Calu3 (cell line): ENCODE measurements around the gene GNA15. TPM values are rescaled to one million over a fixed set of nuclear protein-coding genes. Genes with fewer than 3 reads are reported as not detected.

ENCODE experiments used
- BruUV-seq: library from RNA; stranded (reverse); fragments of 400-500 nt; replicated peaks from 2 replicates; lab custom pipeline; 2021; lab: Mats Ljungman, UMichigan
- CTCF ChIA-PET: fragments of 300-600 bp; sonication (Branson Sonifier 250); formaldehyde crosslinking; loops from one replicate; lab custom pipeline; 2022; ENCODE audit warnings: antibody characterized with exemption; lab: Charles Lee
- DNase-seq: peaks from one replicate; pipeline ENCODE4 v3.0.0; 2022
- H3K27ac Mint-ChIP-seq: one replicate; pipeline ENCODE4 v1.8.0; 2022; ENCODE audit warnings: mixed read lengths; ENCODE audit not compliant: unreplicated experiment
- H3K27me3 Mint-ChIP-seq: one replicate; pipeline ENCODE4 v1.8.0; 2022; ENCODE audit warnings: mixed read lengths; ENCODE audit not compliant: unreplicated experiment
- H3K36me3 Mint-ChIP-seq: one replicate; pipeline ENCODE4 v1.8.0; 2022; ENCODE audit warnings: mild to moderate bottlenecking, moderate library complexity, mixed read lengths; ENCODE audit not compliant: insufficient read depth, unreplicated experiment
- H3K4me1 Mint-ChIP-seq: one replicate; pipeline ENCODE4 v1.8.0; 2022; ENCODE audit warnings: mild to moderate bottlenecking, low read depth, mixed read lengths; ENCODE audit not compliant: unreplicated experiment
- H3K4me3 Mint-ChIP-seq: one replicate; pipeline ENCODE4 v1.8.0; 2022; ENCODE audit warnings: mild to moderate bottlenecking, low read depth, moderate library complexity, mixed read lengths; ENCODE audit not compliant: unreplicated experiment
- H3K9me3 Mint-ChIP-seq: one replicate; pipeline ENCODE4 v1.8.0; 2022; ENCODE audit warnings: low read depth, mixed read lengths; ENCODE audit not compliant: unreplicated experiment
- CTCF ChIP-seq: fragments of 200-600 bp; IDR thresholded peaks from one replicate; pipeline ENCODE4 v1.8.0; 2022; ENCODE audit warnings: antibody characterized with exemption; ENCODE audit not compliant: unreplicated experiment
- intact Hi-C: fragments of 100-400 bp; cut with micrococcal nuclease; formaldehyde crosslinking; loops from one replicate; pipeline ENCODE4 v1.10.0; 2022; ENCODE audit not compliant: unreplicated experiment
- total RNA-seq: library from RNA; stranded (reverse); gene quantifications from 2 replicates; pipeline ENCODE4 v1.2.3, GENCODE V29; 2022

GNA15 gene
- total RNA-seq, 1 experiment from 2014 or later = 6.5 TPM

- TF ChIP-seq CTCF = no peak
- BruUV-seq = no TSS peak
- Mint-ChIP-seq H3K27ac (no peak overlapping the region), H3K27me3 (no peaks in the 10 kb centered on the region), H3K36me3 (no peaks in the 10 kb centered on the region), H3K9me3 (no peaks in the 10 kb centered on the region), H3K4me1 (no peaks in the 10 kb centered on the region), H3K4me3 (no peak overlapping the region)
- intact Hi-C loops = no loop called here
- DNase-seq = no peak
- CTCF ChIA-PET = no interaction called here
Measured at GRCh38 chr19:3122512-3122870, 13.3 kb upstream of the GNA15 start.

GRCh38 chr19:3123088-3123721 is 12.6 kb upstream of the GNA15 start:
- TSS peak; percentile 42 for BruUV-seq
- intact Hi-C loops = no loop called here
- CTCF ChIA-PET = no interaction called here
- H3K4me1 Mint-ChIP-seq = no peaks in the 10 kb centered on the region
- H3K27me3 Mint-ChIP-seq = no peaks in the 10 kb centered on the region
- no peak for TF ChIP-seq CTCF
- H3K9me3 Mint-ChIP-seq = no peaks in the 10 kb centered on the region
- H3K4me3 Mint-ChIP-seq = no peak overlapping the region
- no peak overlapping the region for H3K27ac Mint-ChIP-seq
- DNase-seq = no peak
- H3K36me3 Mint-ChIP-seq = no peaks in the 10 kb centered on the region

GRCh38 chr19:3123956-3124355 is 11.9 kb upstream of the GNA15 start:
- no peaks in the 10 kb centered on the region for H3K36me3 Mint-ChIP-seq
- no TSS peak for BruUV-seq
- CTCF ChIA-PET = interaction anchor here (0.7 kb wide), 1 partner anchor 16 kb away, joined by 4 read pairs; no protein-coding TSS in a partner anchor

GRCh38 chr19:3124630-3125029 is 11.2 kb upstream of the GNA15 start:
- H3K27ac Mint-ChIP-seq = no peak overlapping the region
- no peak overlapping the region for H3K4me3 Mint-ChIP-seq
- H3K9me3 Mint-ChIP-seq = no peaks in the 10 kb centered on the region
- H3K4me1 Mint-ChIP-seq = no peaks in the 10 kb centered on the region
- TF ChIP-seq CTCF = no peak
- CTCF ChIA-PET = interaction anchor here (0.7 kb wide), 1 partner anchor 16 kb away, joined by 4 read pairs; no protein-coding TSS in a partner anchor
- intact Hi-C loops = no loop called here
- no peak for DNase-seq
- no peaks in the 10 kb centered on the region for H3K27me3 Mint-ChIP-seq
- no peaks in the 10 kb centered on the region for H3K36me3 Mint-ChIP-seq
- no TSS peak for BruUV-seq

More at GRCh38 chr19:3123956-3124355, 11.9 kb upstream of the GNA15 start:
- no peak overlapping the region for H3K4me3 Mint-ChIP-seq
- intact Hi-C loops = no loop called here
- no peak overlapping the region for H3K27ac Mint-ChIP-seq
- no peak for DNase-seq
- H3K4me1 Mint-ChIP-seq = no peaks in the 10 kb centered on the region
- no peaks in the 10 kb centered on the region for H3K27me3 Mint-ChIP-seq
- no peaks in the 10 kb centered on the region for H3K9me3 Mint-ChIP-seq
- TF ChIP-seq CTCF = no peak
